ENCODE data around the gene ERCC6L2.

ERCC6L2 gene

DNA sequence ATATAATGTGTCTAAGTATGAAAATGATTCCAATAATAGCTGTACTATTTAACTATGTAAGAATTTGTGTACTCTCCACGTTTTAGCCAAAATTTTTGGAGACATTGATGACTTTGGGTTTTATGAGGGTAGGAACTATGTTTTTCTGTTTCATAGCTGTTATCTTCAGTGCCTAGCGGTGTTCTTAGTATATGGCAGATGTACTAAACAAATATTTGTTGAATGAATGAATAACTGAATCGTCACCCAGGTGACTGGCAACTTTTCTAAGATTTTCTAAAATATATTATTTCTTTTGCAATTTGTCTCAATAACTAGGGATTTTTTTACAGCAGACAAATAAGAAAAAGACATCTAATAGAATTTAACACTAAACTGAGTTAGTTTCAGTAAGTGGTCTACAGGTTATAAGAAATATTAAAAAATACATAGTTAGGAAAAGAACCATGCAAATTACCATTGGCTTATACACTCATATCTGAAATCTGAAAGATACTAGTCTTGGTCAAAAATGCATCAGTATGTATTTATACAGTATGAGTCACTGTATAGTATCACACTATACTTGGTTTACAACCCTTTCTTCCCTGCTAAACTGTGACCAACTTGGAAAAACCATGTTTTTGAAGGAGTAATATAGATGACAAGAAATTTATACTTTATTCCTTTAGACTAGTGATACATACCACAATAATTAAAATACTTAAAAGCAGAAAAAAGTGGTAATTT is 10.5 kb upstream of the ERCC6L2 start:
- H3K27ac ChIP-seq, result no peak overlapping the region
- H3K4me3 ChIP-seq, result no peak overlapping the region

DNA sequence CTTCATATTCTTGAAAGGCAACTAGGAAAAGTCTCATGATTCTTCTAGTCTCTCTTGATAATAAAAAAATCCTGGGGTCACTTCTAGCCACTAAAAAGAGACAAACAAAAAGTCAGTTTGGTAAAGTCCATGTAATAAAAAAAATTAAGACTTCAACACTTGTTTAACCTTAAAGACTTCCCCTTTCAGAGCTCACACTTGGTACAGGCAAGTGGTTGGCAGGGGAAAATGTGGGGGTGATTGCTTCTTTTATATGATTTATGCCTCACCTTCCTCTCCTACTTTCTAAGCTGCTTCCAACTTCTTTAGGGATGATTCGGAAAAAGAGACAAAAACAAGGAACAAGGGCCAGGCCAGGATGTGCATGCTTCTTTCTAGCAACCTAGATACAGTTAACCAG is 5.1 kb upstream of the ERCC6L2 start:
- no peak overlapping the region for H3K27ac ChIP-seq
- H3K4me3 ChIP-seq, result no peak overlapping the region

DNA sequence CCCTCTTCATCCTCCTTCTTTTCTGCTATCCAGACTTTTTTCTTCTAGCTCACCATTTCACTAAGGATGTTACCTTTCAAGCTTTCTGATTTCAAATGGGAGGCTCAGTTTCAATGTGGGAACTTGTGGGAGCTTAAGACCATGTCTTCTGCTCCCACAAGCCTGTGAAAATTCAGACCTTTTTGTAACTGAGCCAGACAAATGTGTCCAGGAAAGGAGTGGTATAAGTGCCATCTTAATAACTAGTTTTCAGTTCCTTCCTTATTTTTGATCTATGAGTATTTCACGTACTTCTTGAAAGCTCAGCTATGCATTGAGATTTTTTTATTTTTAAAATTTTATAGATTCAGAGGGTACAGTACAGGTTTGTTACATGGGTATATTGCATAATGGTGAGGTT is 4.6 kb upstream of the ERCC6L2 start:
- H3K4me3 ChIP-seq, result no peak overlapping the region
- H3K27ac ChIP-seq, result no peak overlapping the region

DNA sequence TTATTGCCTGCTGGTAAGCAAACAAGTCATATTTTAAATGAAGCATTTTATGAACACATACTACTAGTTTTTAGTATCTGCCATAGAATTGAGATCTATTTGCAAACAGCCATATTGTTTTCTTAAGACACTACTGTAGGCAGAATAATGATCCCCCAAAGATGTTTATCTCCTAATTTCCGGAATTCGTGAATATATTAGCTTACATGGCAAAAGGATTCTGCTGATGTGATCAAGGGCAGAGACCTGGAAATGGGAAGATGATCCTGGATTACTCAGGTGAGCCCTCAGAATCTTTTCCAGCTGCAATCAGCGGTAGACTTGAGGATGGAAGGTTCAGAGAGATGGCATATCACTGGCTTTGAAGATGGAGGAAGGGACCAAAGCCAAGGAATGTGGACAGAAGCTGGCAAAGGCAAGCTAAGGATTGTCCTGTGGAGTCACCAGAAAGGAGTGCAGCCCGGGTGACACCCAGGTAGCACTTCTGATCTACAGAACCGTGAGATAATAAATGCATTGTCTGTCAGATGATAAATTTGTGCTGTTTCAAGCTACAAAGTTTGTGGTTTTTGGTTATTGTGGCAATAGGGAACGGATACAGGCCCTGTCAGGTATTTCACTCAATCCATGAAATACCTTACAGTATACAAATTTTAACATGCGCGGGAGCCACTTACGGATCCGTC is 1.0 kb upstream of the ERCC6L2 start:
- peak overlapping the region in 5 of 21 experiments; percentile 98 to 100 (median 100) for H3K27ac ChIP-seq
- H3K4me3 ChIP-seq, result no peak overlapping the region

DNA sequence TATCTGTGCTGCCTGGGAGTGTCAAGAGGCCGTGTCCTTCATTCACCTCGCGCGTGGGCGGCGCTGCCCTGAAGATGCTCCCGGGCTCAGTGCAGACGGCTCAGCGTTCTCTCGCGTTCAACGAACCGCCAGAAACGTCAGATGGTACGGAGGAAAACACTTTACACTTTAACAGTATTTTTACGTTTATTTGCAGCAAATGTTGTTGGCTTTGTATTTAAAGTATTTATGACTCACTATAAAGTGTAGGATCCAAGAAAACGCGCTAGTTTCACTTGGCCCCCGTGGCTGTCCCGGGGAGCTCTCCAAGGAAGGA is 544 bp upstream of the ERCC6L2 start:
- H3K4me3 ChIP-seq, result no peak overlapping the region
- H3K27ac ChIP-seq, result peak overlapping the region in 6 of 21 experiments; percentile 98 to 100 (median 100)

DNA sequence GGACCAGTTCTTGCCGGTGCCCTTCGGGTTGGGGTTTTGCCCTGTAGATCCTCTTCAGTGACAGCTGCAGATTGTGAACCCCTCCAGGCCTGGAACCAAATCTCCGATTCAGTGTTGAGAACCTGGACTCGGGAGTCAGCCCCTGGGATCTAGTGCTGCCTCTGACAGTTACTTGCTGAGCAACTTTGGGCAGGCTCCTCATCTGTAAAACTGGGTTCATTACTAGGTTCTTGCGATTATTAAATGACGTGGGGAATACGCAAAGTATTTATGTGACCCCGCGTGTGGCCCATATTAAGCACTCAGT is 600 bp downstream of the ERCC6L2 start:
- no peak overlapping the region for H3K4me3 ChIP-seq
- peak overlapping the region in 6 of 21 experiments; percentile 98 to 100 (median 100) for H3K27ac ChIP-seq

DNA sequence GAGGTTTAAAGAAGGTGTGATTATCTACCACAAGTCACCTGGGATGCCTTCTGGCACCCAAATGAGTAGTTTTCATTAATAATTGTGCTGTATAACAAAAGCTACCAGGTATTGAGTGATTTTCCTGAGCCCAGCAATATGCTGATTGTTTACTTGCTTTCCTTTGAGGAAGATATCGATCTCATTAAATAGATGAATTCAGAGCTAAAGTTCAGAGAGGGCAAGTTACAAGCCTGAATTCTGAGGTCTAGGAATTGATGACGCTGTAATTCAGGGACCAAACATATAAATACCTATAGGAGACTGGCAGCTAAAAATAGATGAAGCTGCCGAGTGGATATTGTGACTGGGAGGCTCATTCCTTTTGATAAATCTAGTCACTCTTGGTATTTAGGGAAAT is 1.1 kb downstream of the ERCC6L2 start:
- H3K4me3 ChIP-seq, result no peak overlapping the region

DNA sequence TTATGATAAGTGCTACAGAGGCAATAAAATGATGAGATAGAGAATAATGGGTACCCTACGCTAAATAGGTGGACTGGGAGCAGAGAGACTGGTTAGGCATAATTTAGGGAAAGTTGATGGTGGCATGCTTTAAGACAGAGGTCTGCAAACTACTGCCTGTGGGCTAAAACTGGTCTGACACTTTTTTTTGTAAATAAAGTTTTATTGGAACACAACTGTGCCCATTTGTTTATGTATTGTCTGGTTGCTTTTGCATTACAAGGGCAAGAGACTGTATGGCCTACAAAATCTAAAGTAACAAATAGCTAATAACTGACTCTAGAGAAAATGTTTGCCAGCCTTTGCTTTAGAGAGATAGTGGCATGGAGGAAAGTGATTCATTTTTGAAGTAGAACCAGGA is 2.5 kb downstream of the ERCC6L2 start:
- H3K4me3 ChIP-seq, result no peak overlapping the region
- no peak overlapping the region for H3K27ac ChIP-seq

More for the DNA sequence above, 1.1 kb downstream of the ERCC6L2 start:
- H3K27ac ChIP-seq, result peak overlapping the region in 4 of 21 experiments; percentile 98 to 100 (median 100)

DNA sequence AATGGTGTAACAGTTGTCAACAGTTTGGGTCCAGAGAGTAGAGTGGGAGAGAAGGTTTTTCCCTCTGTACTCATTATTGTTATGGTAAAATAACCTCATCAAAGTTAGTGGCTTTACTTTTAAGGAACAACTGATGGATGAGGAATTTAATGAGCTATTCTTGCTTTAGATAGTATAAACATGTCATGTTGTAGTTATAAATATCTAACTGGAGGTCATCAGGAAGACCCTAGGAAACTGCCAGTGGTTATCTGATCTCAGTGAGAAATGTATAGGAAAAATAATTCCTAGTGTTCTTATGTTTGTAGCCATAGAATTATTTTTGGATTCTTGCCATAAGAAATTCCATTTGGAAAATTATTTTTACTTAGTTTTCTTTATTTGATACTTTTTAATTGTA is 4.1 kb downstream of the ERCC6L2 start:
- Histone ChIP-seq H3K27ac (no peak overlapping the region), H3K4me3 (no peak overlapping the region)

DNA sequence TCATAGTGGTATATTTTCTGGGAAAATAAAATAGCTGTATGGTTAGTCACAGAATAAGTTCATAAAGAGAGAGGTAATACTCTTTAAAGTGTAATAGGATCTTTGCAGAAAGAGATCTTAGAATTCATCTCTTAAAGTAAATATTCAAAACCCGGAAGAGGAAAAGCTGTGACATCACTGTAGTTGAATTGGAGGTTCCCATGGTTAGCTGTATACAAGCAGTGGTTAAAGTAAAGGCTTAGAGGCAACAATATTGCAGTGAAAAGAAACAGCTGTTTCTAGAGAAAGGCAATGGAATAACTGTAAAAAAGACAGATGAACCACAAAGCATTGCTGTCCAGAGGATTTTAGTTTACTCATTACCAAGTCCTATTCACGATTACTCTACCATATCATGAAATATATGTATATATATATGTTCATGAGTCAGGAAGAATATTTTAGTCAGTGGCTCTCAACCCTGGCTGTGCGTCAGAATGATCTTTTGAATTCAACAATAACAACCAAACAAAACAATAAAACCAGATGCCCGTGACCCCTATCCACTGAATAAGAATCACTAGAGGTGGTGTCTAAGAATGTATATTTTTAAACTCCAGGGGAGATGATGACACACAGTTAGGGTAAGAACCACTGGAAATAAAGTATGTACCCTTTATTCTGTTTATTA is 4.7 kb downstream of the ERCC6L2 start:
- no peak overlapping the region for H3K4me3 ChIP-seq
- no peak overlapping the region for H3K27ac ChIP-seq

DNA sequence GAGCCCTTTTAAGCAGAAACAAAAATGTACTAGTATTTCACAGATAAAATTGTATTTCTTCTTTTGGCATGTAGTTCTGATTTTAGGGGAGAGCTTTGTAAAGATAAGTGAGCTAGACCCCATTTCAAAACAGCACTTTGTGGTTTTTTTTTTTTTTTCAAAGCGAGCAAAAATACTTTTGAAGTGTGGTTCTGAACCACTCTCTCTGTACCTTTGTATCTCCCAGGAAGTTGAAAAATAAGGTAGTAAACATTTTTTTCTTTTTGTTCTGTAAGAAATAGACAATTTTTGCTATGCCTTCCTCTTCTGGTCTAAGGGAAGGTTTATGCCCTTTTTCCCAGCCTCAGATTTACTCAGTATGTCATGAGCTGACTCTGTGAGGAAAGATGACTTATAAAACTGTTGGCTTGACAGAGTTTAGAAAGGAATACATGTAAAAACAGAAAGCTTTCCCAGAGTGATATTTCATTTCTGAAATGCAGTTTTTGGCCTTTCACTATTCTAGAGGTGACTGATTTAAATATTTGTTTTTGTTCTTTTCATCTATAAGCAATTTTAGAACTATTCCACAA is 12.5 kb downstream of the ERCC6L2 start:
- Histone ChIP-seq H3K27ac (peak overlapping the region in 1 of 21 experiments; percentile 18), H3K4me3 (no peak overlapping the region)

DNA sequence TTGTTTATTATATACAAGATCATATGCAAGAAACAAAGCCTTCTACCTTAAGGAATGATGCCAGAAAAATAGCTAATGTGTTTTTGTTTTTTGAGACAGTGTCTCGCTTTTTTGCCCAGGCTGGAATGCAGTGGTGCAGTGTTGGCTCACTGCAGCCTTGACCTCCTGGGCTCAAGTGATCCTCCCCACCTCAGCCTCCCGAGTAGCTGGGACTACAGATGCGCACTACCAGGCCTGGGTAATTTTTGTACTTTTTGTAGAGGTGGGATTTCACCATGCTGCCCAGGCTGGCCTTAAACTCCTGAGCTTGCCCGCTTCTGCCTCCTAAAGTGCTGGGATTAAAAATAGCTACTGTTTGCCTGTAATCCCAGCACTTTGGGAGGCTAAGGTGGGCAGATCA is 15.1 kb downstream of the ERCC6L2 start:
- H3K27ac ChIP-seq, result no peak overlapping the region

DNA sequence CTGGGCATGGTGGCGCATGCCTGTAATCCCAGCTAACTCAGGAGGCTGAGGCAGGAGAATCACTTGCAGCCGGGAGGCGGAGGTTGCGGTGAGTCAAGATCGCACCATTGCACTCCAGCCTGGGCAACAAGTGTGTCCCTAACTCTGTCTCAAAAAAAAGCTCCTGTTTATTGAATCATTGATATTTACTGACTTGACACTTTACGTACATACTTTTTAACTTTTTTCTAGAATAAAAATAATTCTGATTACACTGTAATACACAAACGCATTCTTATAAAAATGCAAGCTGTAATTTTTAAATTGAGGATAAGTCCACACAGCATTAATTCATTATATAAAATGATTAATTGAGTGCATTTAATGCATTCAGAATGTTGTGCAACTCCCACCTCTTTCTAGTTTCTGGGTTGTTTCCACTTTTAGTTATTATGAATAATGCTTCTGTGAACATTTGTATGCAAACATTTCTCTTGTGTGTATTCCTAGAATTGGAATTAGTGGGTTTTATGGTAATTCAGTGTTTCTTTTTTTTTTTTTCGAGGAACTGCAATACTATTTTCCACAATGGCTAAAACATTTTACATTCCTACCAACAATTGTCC is 15.7 kb downstream of the ERCC6L2 start:
- no peak overlapping the region for H3K27ac ChIP-seq
- no peak overlapping the region for H3K4me3 ChIP-seq

More for the DNA sequence above, 15.1 kb downstream of the ERCC6L2 start:
- no peak overlapping the region for H3K4me3 ChIP-seq

DNA sequence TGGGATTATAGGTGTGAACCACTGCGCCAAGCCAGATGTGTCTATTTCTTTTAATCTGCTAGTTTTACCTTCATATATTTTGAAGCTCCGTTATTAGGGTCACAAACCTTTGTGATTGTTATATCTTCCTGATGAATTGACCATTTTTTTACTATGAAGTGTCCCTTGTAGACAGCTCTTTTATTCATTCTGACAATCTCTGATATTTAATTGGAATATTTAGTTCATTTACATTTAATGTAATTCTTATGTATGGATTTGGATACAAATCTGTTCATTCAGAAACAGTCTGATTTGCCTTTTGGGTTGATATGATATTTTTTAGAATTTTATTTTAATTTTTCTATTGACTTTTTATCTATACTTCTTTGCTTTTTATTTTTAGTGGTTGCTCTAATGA is 17.2 kb downstream of the ERCC6L2 start:
- Histone ChIP-seq H3K27ac (no peak overlapping the region), H3K4me3 (no peak overlapping the region)

DNA sequence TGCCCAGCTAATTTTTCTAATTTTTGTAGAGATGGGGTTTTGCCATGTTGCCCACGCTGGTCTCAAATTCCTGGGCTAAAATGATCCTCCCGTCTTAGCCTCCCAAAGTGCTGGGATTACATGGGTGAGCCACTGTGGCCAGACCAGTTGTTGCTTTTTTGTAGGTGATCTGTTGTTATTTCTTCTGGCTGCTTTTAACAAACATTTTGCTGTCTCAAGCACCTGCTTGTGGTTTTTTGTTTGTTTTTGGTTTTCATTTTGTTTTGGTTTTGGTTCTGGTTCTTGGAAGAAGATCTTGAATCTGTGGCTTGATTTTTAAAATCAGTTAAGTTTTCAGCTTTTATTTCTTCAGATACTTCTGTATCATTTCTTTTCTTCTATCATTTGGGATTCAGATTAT is 21.1 kb downstream of the ERCC6L2 start:
- no peak overlapping the region for H3K27ac ChIP-seq
- no peak overlapping the region for H3K4me3 ChIP-seq

DNA sequence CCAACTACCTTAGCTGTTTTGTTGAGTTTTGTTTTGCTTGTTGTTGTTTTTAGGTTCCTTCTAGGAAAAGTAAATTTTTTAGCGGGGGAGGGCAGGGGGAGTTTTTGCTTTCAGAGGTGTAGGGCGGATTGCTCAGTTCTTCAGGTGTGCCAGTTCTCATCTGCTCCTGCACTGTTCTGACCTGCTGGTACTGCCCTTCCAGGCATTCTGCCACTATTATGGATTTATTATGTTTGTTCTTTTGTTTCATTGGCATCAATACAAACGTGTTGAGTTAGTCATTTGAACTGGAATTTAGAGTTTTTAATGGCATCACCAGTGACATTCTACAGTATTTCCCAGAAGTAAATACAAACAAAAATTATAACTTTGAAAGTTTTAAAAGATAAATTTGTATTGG is 26.0 kb downstream of the ERCC6L2 start:
- H3K4me3 ChIP-seq, result no peak overlapping the region
- no peak overlapping the region for H3K27ac ChIP-seq

DNA sequence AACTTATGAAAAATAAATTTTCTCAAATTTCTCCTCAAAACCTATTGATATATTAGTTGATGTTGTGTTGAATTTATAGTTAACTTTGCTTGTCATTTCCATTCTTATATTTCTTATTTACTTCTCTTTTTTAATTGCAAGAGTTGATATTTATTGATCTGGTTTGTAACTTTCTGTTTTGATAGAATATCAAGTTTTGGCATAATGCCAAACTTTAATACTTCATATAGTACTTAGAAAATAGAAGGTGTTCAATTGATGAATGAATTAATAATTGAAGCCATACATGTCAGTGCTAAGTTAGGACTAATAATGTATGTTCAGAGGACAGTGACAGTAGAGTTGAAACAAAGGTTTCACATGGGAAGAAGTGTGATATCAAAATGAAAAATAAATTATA is 27.9 kb downstream of the ERCC6L2 start:
- Histone ChIP-seq H3K4me3 (no peak overlapping the region), H3K27ac (no peak overlapping the region)

DNA sequence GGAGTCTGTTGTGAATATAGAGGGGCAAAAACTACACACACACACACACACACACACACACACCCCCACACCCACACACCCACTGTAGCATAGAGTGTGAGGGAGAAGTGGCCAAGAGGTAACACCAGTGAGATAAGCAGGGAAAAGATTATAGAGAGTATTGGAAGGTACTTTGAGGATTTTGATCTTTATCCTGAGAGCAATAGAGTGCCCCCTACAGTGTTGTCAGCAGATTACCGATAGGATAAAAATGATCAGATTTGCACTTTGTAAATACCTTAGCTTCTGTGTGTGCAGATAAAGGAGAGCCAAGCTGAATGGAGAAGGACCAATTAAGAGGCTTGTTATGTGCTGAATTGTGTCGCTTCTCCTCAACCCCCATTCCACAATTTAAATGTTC is 32.3 kb downstream of the ERCC6L2 start:
- H3K4me3 ChIP-seq, result no peak overlapping the region
- no peak overlapping the region for H3K27ac ChIP-seq

DNA sequence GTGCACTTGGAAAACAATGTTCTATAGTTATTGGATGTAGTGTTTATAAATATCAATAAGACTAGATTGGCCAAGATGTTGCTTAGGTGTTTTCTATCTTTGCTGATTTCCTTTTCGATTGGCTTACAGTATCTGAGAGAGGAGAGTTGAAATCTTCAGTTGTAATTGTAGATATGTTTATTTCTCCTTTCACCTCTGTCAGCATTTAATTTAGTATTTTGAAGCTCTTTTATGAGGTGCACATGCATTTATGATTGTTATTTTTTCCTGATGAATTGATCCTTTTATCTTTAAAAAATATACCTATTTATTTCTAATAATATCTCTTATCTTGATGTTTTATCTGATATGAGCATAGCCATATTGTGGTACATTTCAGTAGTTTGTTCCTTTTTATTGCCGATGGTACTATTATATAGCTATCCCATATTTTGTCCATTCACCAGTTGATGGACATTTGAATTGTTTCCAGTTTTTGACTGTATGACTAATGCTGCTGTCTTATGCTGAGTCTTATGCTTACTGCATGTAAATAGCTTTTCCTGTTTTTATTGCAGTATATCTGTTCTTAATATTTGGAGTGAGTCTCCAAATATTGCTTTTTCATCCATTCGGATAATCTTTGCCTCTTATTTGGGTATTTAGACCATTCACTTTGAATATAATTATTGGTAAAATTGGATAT is 34.7 kb downstream of the ERCC6L2 start:
- Histone ChIP-seq H3K4me3 (no peak overlapping the region), H3K27ac (no peak overlapping the region)

DNA sequence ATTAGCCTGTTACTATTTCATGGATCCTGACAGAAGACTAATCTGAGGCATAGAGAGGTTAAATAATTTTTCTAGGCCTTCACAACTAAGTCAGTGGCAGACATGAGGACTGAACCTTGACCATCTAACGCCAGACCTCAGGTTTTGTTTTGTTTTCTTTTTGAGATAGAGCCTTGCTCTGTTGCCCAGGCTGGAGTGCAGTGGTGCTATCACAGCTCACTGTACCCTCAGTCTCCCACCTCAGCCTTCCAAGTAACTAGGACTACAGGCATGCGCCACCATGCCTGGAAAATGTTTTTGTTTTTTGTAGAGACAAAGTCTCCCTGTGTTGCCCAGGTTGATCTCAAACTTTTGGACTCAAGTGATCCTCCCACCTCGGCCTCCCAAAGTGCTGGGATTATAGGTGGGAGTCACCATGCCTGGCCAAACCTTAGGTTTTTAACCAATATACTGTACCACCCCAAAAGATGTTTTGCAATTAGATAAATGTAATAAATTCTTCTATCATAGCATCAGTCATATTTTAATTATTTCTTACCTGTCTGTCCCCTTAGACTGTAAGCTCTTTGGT is 35.4 kb downstream of the ERCC6L2 start:
- no peak overlapping the region for H3K27ac ChIP-seq
- H3K4me3 ChIP-seq, result no peak overlapping the region
